ENCODE data around the gene FHOD3. TPM values are rescaled to one million over a fixed set of nuclear protein-coding genes. Genes with fewer than 3 reads are reported as not detected.

Gene FHOD3
- total RNA-seq, 1 donor: 3.0 TPM

DNA sequence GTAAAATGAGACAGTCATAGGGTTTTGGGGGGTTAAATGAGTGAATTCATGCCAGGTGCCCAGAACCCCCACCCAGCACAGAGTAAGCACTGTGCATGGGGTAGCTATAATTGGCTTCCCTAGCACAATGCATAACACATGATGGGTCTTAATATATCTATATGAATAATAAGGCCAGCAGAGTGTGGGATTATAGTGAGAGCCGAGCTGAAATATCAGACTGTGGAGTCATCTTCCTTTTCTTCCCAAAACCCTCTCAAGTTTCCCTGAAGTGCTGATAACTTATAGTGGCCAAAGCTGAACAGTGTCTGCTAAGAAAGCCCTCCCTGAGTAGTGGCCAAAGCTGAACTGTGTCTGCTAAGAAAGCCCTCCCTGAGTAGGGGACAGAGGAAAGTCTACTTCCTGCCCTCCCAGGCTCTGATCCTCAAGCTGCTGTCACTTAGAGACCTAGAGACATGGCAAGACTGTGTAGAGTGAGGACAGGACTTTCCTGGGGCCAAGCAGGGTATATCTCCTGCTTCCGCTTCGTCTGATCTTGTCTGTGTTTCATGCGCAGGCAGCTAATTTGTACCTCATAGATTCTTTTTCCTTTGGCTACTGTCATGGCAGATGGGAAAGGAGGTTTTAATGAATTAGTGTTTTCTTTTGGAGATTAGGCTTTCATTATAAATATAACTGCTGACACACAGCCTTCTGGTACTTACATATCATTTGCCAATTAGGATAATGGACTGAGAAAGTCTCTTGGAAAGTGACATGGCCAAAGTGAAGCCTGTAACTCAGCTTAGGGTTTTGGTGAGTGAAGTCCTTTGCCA lies 94.9 kb downstream of the FHOD3 start:
- TF ChIP-seq, protein P1, sequence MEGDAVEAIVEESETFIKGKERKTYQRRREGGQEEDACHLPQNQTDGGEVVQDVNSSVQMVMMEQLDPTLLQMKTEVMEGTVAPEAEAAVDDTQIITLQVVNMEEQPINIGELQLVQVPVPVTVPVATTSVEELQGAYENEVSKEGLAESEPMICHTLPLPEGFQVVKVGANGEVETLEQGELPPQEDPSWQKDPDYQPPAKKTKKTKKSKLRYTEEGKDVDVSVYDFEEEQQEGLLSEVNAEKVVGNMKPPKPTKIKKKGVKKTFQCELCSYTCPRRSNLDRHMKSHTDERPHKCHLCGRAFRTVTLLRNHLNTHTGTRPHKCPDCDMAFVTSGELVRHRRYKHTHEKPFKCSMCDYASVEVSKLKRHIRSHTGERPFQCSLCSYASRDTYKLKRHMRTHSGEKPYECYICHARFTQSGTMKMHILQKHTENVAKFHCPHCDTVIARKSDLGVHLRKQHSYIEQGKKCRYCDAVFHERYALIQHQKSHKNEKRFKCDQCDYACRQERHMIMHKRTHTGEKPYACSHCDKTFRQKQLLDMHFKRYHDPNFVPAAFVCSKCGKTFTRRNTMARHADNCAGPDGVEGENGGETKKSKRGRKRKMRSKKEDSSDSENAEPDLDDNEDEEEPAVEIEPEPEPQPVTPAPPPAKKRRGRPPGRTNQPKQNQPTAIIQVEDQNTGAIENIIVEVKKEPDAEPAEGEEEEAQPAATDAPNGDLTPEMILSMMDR (IDR thresholded peaks at IDR 0.05; ENCODE audit: insufficient read depth, low read length): no peak
- H3K4me3 ChIP-seq (ENCODE audit: low read depth, low read length): no peak overlapping the region
- DNase-seq (ENCODE audit: low read depth): peak; percentile 34

DNA sequence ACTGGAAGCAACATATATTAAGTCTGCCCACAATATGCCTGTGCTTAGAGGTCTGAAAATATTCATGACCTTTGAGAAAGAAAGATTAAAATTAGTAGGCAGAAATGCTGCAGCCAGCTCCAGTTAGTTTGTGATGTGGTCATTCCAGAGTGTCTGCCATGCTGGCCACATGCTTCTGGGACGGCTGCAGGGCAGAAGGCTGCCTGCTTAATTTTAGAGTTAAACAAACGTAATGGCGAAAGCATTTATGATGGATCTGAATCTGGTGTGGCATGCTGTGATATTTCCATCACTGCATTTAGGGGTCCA lies 95.4 kb downstream of the FHOD3 start:
- no peak for DNase-seq (ENCODE audit: low read depth)
- H3K4me3 ChIP-seq (ENCODE audit: low read depth, low read length): no peak overlapping the region
- TF ChIP-seq, protein P1 (IDR thresholded peaks at IDR 0.05; ENCODE audit: insufficient read depth, low read length): no peak

DNA sequence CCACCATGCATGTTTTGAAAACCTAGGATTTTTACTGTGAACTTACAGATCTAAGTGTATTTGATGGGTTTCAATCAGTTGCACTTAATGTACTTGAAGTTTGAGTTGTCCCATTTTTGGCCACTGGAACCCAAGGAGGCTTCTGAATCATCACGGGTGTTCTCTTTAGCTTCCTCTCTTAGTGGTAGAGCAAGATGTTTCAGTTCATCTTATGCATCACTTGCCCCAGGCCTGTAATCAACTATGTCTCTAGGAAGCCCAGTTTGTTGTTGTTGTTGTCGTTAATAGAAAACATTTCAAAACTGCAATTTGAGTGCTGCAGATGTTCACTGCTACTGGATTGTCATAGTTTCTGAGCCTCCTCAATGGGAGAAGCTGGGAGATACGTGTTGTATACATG lies 97.0 kb downstream of the FHOD3 start:
- DNase-seq (ENCODE audit: low read depth): no peak
- TF ChIP-seq, protein P1 (IDR thresholded peaks at IDR 0.05; ENCODE audit: insufficient read depth, low read length): no peak
- no peak overlapping the region for H3K4me3 ChIP-seq (ENCODE audit: low read depth, low read length)

GRCh38 chr18:36396190-36396589 lies 98.7 kb downstream of the FHOD3 start:
- DNase-seq (ENCODE audit: low read depth): no peak
- H3K4me3 ChIP-seq (ENCODE audit: low read depth, low read length): no peak overlapping the region
- TF ChIP-seq, protein P1 (IDR thresholded peaks at IDR 0.05; ENCODE audit: insufficient read depth, low read length): no peak

GRCh38 chr18:36397033-36397432 lies 99.5 kb downstream of the FHOD3 start:
- TF ChIP-seq, protein P1 (IDR thresholded peaks at IDR 0.05; ENCODE audit: insufficient read depth, low read length): no peak
- no peak for DNase-seq (ENCODE audit: low read depth)

DNA sequence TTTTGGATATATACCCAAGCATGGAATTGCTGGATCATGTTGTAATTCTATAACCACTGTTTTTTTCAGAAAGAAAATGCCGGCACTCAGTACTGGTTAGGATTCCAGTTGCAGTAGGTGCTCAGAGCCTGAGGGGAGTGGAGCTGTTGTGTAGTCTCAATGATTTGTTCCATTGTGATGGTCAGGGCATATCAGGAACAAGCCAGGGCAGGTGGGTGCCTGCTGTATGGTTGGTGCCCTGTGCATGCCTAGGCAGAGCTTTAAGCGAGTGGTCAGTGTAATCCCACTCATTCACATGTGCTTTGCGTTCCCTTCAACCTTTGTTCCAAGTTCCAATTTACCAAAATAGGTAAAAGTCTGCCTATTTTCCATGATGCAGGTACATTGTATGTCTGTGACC lies 100.9 kb downstream of the FHOD3 start:
- TF ChIP-seq, protein P1 (IDR thresholded peaks at IDR 0.05; ENCODE audit: insufficient read depth, low read length): no peak
- DNase-seq (ENCODE audit: low read depth): no peak
- no peak overlapping the region for H3K4me3 ChIP-seq (ENCODE audit: low read depth, low read length)

More at GRCh38 chr18:36397033-36397432, 99.5 kb downstream of the FHOD3 start:
- no peak overlapping the region for H3K4me3 ChIP-seq (ENCODE audit: low read depth, low read length)

DNA sequence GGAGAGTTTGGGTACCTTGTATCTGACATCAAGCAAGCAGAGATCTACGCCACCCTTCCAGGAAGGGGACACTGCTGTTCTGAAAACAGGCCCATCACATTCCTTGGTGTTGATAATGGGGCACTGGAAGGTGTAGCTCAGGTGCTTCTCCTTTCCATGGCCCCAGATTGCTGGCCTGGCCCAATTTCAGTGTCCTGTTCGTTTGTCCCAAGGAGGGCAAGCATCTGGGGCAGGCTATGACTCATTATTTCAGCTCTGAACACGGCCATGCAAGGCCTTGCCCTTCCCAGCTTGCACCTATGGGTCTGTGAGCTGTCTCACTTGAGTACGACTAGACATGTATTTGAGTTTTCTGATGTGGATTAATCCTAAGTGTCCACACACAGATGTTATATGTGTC lies 101.5 kb downstream of the FHOD3 start:
- H3K4me3 ChIP-seq (ENCODE audit: low read depth, low read length): no peak overlapping the region
- no peak for DNase-seq (ENCODE audit: low read depth)
- TF ChIP-seq, protein P1 (IDR thresholded peaks at IDR 0.05; ENCODE audit: insufficient read depth, low read length): no peak
